GM18505 (cell line): ENCODE measurements around the gene INTS13.

Experiments
- ATAC-seq: cut with Tn5 transposase; IDR thresholded peaks from one replicate; pipeline ENCODE4 v1.9.1; 2021; ENCODE audit not compliant: unreplicated experiment
- POLR2A ChIP-seq: IDR thresholded peaks from 4 replicates; pipeline ENCODE4 v1.6.1; 2011; ENCODE audit warnings: borderline replicate concordance; ENCODE audit not compliant: insufficient read depth, insufficient read length; ENCODE audit errors: extremely low read depth

INTS13 gene

DNA sequence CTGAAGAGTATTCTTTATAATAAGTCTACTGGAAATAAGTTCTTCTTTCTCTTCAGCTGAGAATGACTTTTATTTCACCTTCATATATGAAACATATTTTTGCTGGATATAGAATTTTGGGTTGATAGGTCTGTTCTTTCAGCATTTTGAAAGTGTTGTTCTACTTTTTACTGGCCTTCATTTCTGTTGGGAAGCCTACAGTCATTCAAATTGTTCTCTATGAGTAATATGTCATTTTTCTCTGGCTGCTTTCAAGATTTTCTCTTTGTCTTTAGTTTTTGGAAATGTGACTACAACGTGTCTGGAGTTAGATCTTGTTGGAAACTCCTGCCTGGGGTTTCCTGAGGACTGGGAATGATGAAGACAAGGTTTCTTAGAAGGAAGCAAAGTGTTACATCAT, 10.5 kb upstream of the INTS13 start:
- TF ChIP-seq POLR2A: no peak
- no peak for ATAC-seq

DNA sequence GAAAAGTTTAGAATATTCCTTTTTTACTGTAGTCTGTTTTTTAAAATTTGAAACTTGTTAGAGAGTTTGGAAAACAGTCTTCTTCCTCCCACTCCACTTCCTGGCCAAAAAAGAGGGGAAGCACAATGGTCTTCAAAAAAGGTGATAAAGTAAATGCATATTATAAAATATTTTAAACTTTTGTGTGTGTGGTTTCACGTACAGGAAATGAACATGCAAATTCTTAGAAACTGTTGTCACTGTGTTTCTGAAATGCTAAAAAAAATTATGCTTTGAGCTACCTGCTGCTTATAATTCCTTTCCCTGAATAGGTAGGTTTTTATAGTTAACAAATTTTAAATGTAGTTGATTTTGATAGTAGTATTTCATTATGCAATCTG, 3.4 kb upstream of the INTS13 start:
- TF ChIP-seq POLR2A: no peak
- ATAC-seq: no peak

DNA sequence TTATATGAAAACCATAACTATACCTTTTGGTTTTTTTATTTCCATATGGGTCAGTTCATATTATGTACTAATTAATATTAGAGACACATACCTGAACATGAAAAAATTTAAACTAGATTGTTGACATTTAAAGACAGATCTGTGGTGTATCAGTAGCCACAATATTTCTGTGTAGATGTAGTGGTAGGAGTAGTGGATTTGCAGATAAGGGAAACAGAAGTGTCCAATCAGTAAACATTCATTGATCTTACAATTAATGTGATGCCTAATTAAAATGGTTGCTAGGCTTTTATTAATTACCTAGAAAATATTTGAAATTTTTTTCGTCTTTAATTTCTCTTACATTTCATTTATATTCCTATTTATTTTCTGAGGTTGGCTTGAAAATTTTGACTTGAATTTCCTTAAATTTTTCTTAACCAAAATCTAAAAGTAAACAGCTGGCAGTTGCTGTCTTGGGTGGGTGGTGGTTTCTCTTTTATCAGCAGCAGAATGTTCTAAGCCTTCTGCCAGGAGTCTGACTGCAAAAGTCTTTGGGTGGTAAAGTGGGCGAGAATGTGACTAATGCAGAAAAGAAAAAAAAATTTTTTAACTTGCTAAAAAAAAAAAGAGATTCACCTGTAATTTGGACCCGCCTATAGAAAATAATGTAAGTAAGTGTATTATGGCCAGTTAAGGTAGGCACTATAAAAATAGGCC, 2.9 kb upstream of the INTS13 start:
- no peak for TF ChIP-seq POLR2A
- no peak for ATAC-seq

DNA sequence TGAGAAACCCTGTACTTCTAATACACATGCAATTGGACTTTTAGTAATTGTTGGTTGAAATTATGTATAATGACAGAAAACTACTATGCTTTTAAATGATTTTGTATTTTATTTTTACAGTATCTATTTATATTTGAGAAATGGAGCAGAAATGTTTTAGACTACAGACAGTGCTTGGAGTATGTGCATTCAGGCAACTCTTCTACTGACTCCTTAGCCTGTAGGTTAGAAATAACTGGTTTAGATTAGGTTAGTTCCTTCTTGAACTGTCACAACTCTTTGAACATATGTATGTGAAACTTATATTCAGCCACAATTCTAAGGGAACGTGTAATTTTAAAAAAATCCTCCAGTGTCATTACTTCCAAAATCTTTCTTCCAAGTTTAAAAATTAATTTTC, 2.2 kb upstream of the INTS13 start:
- ATAC-seq: no peak

DNA sequence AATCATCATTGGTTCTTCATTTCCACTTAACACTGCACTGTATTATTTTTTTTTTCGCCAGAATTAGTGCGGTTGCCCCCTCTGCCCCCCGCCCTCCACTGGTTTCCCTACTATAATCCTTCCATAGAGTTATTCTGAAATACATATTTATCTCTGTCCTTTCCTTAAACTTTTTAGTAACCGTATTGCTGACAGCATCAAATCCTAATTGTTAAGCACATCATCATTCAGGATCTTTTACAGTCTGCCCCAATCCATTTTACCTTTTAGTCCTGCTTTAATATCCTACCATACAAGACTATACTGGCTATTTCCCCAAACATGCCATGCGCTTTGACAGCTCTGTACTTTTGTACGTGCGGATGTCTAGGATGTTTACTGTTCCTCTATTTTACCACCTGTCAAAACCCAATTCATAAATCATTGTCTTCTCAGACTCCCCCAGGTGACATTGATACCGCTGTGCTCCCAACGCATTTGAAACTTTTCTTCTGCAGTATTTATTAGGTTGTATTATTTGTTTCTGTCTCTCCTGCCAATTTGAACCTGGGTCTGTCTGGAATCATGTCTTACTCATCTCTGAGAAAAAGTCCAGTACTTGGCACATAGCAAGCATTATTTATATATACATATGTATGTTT, 1.5 kb upstream of the INTS13 start:
- ATAC-seq: no peak
- no peak for TF ChIP-seq POLR2A

More for the DNA sequence above, 2.2 kb upstream of the INTS13 start:
- no peak for TF ChIP-seq POLR2A

DNA sequence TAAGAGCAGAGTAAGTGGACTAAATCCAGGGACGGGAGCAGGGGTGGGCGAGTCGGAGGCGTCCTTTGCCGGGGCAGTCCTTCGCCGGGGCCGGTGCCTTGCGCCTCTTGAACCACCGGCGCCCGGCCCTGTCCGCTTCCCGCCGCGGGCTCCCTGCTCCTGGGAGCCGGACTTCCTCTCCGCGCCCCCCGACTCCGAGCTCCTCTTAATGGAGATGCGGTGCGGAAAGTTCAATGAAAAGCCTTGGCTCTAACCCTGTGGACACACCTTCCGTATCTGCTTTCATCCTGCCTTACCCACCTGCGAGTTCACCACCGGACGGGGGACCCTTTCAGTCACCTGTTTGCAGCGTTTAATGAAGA, 901 bp upstream of the INTS13 start:
- peak; percentile 15 for ATAC-seq
- TF ChIP-seq POLR2A: no peak

DNA sequence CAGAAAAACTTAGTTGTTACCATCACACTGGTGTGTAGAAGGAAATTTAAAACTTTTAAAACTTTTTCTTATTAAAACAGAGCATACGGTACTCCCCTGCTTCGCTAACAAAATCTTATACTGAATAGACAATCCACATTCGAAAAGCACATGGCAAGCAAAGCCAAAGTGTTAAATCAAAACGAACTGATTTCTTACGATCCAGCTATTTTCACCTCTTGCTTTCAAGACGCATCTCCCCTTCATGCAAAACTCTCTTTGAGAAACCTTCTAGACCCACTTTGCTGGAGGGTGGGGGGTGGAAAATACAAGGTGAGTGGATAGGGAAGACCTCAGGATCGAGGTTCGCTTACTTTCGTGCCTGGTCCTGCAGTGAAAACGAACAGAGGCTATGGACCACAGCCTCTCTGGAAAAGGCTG, 328 bp downstream of the INTS13 start:
- TF ChIP-seq POLR2A: no peak
- no peak for ATAC-seq

DNA sequence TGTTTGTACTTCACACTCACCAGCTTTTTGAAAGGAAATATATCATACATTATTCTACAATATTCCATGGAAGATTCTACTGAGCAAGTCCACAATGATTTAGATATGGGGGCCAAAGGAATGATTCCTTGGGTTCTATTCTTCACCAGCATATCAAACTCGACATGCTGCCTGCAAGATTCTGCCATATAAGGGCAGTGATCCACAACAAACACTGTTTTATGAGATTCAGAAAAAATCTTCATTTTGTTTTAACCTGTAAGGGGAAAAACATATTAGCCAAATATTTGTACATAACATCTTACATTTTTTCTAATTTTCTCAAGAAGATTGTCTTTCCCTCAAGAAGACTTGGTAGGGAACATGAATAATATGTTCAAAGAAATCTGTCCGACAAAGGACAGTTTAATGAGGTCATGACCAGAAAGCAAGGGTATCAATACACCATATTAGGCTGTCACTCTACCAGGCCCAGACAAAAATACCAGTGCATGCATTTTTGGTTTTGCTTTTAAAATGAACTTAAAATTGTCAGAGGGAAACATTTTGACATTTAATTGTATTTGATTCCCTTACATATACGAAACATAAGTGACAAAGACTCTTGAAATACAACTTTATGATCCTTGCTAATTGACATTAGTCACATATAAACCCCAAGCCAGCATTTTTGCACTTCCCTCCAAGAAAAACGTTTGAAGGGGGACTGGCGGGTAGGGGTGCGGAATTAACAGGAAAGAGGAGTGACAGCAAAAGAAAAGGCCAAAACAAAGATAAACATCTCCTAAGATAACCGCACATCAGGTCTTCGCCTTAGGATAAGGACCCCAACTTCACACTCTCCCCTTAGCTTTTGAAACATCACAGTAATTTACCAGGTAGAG, 980 bp downstream of the INTS13 start:
- no peak for ATAC-seq
- no peak for TF ChIP-seq POLR2A

DNA sequence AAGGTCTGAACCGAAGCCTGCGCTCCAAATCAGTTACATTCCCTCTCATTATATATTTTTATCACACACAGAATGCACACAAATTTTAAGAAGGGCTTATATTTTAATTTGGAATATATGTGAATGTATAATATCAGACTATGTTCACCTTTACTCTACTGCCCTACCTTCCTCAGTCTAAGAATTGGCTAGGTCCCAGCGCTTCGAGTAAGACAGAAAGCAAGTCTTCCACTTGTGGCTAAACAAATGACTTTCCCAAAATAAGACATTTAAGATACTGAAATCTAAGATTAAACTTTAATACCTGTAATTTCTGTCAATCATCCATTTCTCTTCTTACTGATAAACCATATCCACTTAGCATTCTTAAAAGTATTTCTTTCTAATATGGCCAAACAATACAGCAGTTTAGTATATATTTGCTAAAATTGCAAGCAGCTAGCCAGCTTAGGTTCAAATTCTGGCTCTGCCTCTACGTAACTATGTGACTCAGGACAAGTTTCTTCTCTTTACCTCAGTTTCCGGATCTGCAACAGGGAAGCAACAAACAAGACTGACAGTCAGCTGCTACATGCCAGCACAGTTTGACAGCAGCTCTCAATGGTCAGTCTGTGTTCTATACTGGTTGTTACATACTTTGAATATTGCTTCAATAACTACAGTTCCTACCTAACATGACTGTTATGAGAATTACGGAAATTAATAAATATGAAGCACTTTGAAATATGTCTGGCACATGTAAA, 2.0 kb downstream of the INTS13 start:
- ATAC-seq: no peak
- TF ChIP-seq POLR2A: no peak

DNA sequence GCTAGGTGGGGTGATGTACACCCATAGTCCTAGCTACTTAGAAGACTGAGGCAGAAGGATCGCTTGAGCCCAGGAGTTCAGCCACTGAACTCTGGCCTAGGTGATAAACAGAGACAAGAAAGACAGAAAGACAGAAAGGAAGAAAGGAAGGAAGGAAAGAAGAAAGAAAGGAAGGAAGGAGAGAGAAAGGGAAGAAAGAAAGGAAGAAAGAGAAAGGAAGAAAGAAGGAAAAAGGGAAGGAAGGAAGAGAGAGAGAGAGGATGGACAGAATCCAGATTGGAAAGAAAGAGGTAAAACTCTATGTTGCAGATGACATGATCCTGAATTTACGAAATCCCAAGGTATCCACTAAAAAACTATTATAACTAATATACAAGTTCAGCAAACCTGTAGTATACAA, 8.2 kb downstream of the INTS13 start:
- TF ChIP-seq POLR2A: no peak
- ATAC-seq: no peak

DNA sequence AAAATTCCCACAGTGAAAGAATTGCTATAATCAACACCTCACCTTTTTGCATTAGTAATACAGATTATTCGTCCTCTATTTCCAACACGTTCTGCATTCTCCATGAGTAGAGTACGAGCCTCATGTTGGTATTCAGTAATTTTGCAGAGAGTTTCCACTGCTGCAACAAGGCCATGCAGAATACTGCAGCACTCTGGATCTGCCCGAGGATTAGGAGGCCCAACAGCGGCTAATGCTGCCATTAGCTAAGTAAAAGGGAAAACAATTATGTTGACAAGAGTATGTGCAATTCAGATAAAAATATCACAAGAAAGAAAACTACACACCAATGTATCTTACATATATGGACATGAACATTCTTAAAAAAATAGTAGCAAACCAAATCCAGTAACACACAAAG, 9.1 kb downstream of the INTS13 start:
- no peak for ATAC-seq
- TF ChIP-seq POLR2A: no peak

DNA sequence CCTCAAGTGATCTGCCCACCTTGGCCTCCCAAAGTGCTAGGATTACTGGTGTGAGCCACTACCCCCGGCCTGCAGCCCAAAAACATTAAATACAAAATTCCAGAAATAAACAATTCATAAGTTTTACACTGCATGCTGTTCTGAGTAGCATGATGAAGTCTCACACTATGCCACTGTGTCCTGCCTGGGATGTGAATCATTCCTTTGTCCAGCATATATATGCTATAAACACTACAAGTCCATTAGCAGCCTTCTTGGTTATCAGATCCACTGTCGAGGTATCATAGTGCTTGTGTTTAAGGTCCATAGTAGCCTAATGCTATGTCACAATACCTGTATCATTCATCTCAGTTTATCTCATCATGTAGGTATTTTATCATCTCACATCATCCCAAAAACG, 15.9 kb downstream of the INTS13 start:
- no peak for ATAC-seq

DNA sequence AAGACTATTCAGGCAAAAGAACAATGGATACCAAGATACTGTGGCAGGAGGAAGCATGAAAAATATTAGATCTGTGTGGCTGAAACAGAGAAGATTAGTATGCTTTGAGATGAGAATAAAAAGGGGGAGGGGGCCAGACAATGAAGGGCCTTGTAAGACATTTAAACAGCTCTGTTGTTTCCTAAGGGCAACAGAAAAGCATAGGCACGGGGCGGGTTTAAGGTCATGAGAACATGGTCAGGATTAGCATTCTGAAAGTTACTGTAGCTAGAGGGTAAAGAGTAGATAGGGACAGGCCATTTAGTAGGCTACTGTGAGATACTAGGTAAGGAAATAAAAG, 18.6 kb downstream of the INTS13 start:
- no peak for ATAC-seq
- no peak for TF ChIP-seq POLR2A

More for the DNA sequence above, 15.9 kb downstream of the INTS13 start:
- no peak for TF ChIP-seq POLR2A

DNA sequence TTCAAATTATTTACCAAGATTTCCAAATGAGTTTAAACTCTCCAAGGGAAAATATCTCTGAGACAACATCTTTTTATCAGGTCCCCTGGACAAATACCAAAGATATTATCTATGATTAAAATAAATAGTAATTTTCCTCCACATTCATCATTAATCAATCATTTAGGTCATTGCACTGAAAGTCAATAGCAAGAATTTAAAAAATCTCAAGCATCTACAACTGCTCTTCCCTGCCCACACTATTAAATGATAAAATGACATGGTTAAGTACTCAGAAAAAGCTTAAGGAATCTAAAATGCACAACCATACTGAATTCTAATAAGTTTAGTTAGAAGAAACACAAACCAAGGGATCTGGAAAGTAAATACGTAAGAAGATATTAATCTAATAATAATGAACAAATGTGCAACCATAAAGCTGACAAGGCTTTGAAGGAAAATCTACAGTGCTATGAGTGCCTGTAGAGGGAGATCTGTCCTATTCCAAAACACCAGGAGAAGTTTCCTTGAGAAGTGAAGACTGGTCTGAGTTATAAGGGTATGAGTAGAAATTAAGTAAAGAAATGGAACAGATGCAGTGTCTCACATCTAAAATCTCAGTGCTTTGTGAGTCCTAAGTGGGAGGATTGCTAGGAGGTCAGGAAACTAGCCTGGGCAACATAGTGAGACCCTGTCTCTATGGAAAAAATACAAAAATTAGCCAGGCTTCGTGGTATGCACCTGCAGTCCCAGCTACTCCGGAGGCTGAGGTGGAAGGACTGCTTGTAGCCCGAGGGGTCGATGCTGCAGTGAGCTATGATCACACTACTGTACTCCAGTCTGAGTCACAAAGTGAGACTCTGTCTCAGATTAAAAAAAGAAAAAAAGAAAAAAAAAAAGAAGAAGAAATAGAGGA, 19.2 kb downstream of the INTS13 start:
- no peak for TF ChIP-seq POLR2A
- no peak for ATAC-seq
